Epithelial cell of esophagus (primary cell): ENCODE measurements around the gene ADM.
A peak's percentile ranks its signal among the peaks of the same experiment; 100 is the strongest.

Experiments used
- DNase-seq: peaks from one replicate; pipeline ENCODE4 v3.0.0; 2010; ENCODE audit warnings: low read depth
- H3K4me3 ChIP-seq: 2 replicates; pipeline ENCODE4 v1.5.1; 2011; ENCODE audit warnings: mild to moderate bottlenecking, low read length, control low read depth
- CTCF ChIP-seq: IDR thresholded peaks from 2 replicates; pipeline ENCODE4 v1.5.1; 2011; ENCODE audit warnings: low read depth, mild to moderate bottlenecking, low read length, control low read depth, inconsistent platforms; ENCODE audit not compliant: insufficient read depth; ENCODE audit errors: missing control alignments

Gene ADM

GRCh38 chr11:10267821-10268220 is 37.1 kb upstream of the ADM start:
- DNase-seq = no peak
- H3K4me3 ChIP-seq = no peak overlapping the region
- no peak for TF ChIP-seq CTCF

- TF ChIP-seq CTCF = no peak
Measured at GRCh38 chr11:10268746-10269488, 36.0 kb upstream of the ADM start.

GRCh38 chr11:10272132-10272531 is 32.7 kb upstream of the ADM start:
- DNase-seq = peak; percentile 64
- H3K4me3 ChIP-seq = no peak overlapping the region
- TF ChIP-seq CTCF = no peak

More at GRCh38 chr11:10268746-10269488, 36.0 kb upstream of the ADM start:
- DNase-seq = peak; percentile 61
- no peak overlapping the region for H3K4me3 ChIP-seq

DNA sequence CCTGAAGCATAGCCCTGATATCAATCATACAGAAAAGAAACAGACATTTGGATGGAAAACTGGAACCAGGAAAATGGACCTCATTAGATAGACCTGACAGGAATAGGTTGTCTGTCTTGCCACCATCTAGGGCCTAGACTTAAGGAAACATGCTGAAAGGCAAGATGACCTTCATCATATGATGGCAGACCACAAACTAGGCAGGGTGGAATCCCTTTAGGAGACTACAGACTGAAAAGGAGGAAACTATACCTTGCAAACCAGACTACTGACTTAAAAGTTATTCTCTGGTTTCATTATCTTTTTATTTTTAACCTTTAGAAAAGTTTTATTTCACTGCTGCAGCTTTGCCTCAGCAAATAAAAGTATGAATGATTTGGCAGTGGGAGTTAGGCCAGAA is 31.1 kb upstream of the ADM start:
- no peak for DNase-seq
- no peak overlapping the region for H3K4me3 ChIP-seq
- no peak for TF ChIP-seq CTCF

GRCh38 chr11:10274726-10275125 is 30.1 kb upstream of the ADM start:
- no peak for TF ChIP-seq CTCF

DNA sequence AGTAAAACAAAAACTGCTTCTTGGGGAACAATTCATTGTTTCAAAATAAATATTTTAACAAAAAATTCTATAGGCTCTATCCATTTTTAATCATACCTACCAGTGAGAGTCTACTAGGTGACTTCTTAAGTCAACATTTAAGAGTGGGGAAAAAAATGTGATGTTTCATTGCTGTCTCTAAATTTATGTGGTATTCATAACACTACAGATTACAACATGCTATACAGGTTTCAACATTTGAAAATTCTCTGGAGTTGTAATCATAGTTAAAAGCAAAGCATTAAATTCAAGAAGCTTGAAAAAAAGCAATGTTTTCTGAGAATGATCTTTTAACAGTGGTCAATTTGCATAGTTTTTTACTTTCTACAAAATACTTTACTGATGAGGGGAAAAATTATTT is 29.2 kb upstream of the ADM start:
- peak; percentile 74 for DNase-seq
- TF ChIP-seq CTCF = no peak
- H3K4me3 ChIP-seq = no peak overlapping the region

More at GRCh38 chr11:10274726-10275125, 30.1 kb upstream of the ADM start:
- no peak overlapping the region for H3K4me3 ChIP-seq
- DNase-seq = no peak

DNA sequence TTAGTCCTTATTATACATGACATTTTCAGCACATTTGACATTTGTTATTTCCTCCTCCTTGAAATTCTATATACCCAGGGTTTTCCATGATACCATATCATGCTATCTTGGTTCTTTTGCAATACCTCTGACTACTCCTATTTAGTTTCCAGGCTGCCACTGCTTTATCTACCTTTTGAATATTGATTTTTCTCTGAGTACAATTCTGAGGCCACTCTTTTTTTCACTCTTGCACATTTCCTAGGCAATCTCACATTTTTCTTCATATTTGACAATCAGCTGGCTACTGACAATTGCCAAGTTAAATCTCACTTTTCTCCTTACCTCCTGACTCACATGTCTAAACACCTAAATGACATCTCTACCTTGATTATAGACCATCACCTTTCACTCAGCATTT is 22.8 kb upstream of the ADM start:
- no peak for TF ChIP-seq CTCF
- no peak for DNase-seq
- H3K4me3 ChIP-seq = no peak overlapping the region
